C4-2B (cell line): Measurements from ENCODE around the gene EGFLAM.
A peak's percentile ranks its signal among the peaks of the same experiment; 100 is the strongest.

Experiments used
- H3K27ac ChIP-seq: fragments of 450-650 bp; 2 replicates; pipeline ENCODE4 v1.5.1; 2017
- CTCF ChIP-seq: fragments of 450-650 bp; conservative IDR thresholded peaks from 2 replicates; pipeline ENCODE4 v1.5.1; 2017; ENCODE audit warnings: mild to moderate bottlenecking
- ZFX ChIP-seq: fragments of 450-650 bp; IDR thresholded peaks from 2 replicates; pipeline ENCODE4 v1.6.1; 2017

The EGFLAM gene

GRCh38 chr5:38258319-38259061 is at the start of gene EGFLAM:
Gene EGFLAM, plus strand, starts transcription at chr5:38258559. Its CDS starts 196 bp downstream, at chr5:38258755.
- no peak within 1 kb of the TSS for H3K27ac ChIP-seq
- no peak for TF ChIP-seq ZFX
- peak; percentile 56 for TF ChIP-seq CTCF

DNA sequence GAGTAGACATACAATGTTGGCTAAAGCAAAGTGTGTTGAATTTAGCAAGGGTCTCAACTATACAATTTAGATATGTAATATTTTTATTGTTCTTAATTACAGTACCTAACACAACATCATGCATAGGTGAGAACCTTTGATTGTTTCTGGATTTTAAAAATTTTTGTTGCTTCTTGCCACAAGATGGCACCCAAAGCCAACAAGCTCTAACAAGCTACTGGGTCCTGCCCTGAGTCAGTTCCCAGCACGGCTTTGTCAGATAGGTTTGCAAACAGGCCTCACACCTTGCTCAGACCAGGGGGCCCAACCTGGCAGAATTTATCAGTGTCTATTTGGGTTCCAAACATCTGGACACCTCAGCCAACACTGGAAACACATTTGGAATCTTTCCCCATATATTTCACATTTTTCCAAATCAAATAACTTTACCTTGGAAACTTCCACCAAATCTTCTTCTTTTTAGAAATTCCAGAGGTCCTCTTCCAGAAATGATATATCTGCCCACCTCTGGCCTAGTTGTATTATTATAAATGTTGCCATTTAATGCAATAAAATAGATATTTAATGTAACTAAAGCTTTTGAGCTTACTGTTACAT is 49.5 kb upstream of the EGFLAM start:
- TF ChIP-seq CTCF: peak; percentile 83
- no peak for TF ChIP-seq ZFX
- no peak overlapping the region for H3K27ac ChIP-seq

GRCh38 chr5:38210676-38211353 is 47.5 kb upstream of the EGFLAM start:
- H3K27ac ChIP-seq: no peak overlapping the region
- TF ChIP-seq ZFX (no peak), CTCF (no peak)

DNA sequence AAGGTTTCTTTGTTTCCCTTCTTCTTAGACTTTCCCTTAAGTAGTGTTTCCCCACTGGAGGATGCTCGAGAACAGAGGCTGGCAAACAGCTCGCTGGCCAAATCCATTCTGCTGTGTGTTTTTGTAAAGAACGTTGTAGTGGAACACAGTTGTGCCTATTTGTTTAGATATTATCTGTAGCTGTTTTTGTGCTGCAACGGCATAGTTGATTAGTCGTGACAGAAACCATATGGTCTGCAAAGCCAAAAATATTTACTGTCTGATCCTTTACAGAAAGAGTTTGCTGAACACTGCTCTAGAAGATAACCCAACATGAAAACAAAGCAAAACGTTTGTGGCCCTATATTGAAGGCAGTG is 47.0 kb upstream of the EGFLAM start:
- H3K27ac ChIP-seq: no peak overlapping the region
- TF ChIP-seq CTCF (no peak), ZFX (no peak)

DNA sequence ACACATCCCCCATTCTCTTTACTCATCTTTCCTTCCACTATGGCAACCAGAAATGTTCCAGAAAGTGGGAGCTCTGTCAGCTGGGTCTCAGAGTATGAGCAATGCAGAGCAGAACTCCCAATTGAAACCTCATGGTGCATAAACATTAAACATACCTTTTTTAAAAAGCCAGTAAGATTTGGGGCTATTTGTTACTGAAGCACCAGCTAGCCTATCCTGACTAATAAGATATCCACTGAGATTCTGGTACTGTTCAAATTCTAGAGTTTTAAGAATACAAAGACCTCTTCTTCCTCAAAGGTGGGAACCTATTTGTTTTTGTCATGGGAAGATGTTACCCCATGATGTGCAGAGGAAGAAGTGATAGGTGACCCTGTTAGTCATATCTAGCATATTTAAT is 46.1 kb upstream of the EGFLAM start:
- TF ChIP-seq ZFX: no peak
- TF ChIP-seq CTCF: no peak
- no peak overlapping the region for H3K27ac ChIP-seq

GRCh38 chr5:38226091-38226490 is 32.3 kb upstream of the EGFLAM start:
- no peak for TF ChIP-seq CTCF
- no peak for TF ChIP-seq ZFX
- H3K27ac ChIP-seq: no peak overlapping the region

DNA sequence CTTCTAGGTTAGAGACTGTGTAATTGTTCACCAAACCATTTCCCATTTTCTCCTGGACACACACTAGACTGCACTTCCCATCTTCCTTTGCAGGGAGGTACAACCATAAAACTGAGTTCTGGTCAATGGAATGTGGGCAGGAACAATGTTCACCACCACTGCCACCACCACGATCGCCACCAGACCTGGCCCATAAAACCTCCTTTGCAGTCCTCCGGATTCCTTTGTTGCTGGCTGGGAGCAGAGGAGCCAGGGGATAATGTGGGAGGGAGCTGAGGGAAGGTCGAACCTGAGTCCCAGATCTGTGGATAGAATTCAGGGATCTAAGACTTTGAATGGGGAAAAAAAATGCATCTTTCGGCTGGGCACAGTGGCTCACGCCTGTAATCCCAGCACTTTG is 29.4 kb upstream of the EGFLAM start:
- TF ChIP-seq ZFX (no peak), CTCF (no peak)
- H3K27ac ChIP-seq: no peak overlapping the region
